GM18909 (cell line): Measurements from ENCODE around the gene FOXO6.

Experiments
- ATAC-seq: cut with Tn5 transposase; IDR thresholded peaks from one replicate; pipeline ENCODE4 v1.9.1; 2021; ENCODE audit warnings: mild to moderate bottlenecking; ENCODE audit not compliant: unreplicated experiment, poor library complexity

Gene FOXO6

DNA sequence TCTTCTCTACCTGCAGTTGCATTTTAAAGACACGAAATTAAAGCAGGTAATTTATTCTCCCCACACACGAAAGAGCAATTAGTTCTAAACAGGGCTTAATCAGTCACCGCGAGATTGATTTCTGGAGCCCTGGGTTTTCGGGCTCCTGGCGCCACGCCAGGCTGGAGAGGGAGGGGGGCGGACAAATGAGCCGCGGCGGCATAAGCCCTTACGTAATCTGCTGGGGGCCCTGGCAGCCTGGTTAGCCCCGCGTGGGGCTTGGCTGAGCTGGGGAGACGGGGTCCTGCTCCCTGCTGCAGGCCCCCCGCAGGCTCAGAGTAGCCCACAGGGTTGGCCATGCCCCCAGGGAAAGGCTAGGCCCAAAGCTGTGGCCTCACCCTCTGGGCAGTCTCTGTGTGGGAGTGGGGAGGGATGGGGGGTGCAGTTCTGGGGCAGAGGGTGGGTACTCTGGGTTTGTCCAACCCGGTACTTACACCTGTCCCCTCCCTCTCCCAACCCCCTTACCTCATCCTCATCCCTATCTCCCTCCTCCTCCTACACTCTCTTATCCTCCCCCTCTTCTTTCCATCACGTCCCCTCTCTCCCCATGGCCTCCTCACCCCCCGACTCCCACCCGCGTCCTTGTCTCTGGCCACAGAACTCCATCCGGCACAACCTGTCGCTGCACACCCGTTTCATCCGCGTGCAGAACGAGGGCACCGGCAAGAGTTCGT, 19.9 kb downstream of the FOXO6 start:
- ATAC-seq: no peak

DNA sequence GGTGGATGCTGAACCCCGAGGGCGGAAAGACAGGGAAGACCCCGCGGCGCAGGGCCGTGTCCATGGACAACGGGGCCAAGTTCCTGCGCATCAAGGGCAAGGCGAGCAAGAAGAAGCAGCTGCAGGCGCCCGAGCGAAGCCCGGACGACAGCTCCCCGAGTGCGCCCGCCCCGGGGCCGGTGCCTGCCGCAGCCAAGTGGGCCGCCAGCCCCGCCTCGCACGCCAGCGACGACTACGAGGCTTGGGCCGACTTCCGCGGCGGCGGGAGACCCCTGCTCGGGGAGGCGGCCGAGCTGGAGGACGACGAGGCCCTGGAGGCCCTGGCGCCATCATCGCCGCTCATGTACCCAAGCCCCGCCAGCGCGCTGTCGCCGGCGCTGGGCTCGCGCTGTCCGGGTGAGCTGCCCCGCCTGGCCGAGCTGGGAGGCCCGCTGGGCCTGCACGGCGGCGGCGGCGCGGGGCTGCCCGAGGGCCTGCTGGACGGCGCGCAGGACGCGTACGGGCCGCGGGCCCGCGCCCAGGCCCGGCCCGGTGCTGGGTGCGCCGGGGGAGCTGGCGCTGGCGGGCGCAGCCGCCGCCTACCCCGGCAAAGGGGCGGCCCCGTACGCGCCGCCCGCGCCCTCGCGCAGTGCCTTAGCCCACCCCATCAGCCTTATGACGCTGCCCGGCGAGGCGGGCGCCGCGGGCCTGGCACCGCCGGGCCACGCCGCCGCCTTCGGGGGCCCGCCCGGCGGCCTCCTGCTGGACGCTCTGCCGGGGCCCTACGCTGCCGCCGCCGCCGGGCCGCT, 20.7 kb downstream of the FOXO6 start:
- no peak for ATAC-seq

DNA sequence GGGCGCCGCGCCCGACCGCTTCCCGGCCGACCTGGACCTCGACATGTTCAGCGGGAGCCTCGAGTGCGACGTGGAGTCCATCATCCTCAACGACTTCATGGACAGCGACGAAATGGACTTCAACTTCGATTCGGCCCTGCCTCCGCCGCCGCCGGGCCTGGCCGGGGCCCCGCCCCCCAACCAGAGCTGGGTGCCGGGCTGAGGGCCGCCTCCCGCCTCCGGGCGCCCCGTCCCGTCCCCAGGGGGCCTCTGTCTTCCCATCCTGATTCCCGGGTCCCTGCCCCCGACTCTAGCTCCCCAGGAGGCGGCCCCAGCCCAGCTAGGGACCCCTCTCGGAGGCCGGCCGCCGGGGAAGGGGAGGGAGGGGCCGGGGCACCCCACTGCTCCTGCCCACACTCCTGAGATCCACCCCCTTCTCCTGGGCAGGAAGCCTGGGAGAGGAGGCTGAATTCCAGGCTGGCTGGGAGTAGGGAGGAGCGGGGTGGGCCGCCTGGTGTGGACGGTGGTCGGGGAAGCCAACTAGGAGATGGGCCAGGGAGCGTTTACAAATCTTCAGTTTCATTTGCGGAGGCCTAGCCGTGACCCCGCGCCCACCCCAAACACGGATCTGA, 21.4 kb downstream of the FOXO6 start:
- ATAC-seq: no peak

DNA sequence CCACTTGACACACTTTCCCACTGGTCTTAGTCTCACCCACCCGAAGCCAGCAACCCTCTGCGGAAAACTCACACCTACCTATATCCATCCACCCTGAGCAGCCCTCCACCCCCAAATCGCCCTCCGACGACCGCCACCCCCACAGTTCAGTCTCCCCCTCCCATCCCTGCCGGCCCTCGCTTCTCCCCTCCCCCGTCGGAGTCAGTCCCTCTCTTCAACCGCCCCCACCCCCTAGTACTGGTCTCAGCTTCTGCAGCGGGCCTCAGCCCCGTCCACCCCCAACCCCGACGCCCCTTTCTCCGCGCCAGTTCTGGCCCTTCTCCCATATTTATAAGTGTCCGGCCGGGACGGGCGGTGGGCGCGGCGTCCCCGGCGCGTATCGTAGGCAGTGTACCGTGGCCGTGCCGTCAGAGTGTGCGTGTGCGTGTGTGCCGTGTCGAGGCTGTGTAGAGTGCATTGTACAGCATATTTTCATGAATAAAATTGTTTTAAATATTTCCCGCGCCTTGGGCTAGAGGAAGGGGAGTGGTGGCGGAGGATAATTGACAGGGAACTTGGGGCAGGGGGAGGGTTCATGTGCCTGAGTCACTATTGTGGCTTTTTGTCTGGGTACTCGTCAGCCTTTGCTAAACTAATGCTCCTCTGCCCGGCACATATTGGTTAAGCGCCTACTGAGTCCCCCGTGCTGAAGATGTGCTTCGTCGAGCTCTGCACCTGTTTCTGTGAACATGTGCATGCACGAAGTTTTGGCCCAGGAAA, 22.0 kb downstream of the FOXO6 start:
- ATAC-seq: no peak

DNA sequence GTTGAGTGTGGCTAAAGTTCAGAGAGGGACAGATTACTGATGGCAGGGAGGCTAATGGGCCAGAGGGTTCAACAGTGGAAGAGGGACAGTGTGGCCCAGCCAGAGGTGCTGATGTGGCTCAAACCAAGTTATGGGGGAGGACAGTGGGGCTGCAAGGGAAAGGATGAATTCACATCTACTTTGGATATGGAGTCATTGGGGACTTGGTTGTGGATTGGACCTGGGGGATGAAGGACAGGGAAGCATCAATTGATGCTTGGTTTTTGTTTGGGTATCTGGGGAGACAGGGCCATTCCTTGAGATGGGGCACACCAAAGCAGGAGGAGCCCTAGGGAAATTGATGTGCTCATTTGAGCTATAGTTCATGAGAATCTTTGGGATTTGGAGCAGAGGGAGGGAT, 23.3 kb downstream of the FOXO6 start:
- ATAC-seq: no peak

DNA sequence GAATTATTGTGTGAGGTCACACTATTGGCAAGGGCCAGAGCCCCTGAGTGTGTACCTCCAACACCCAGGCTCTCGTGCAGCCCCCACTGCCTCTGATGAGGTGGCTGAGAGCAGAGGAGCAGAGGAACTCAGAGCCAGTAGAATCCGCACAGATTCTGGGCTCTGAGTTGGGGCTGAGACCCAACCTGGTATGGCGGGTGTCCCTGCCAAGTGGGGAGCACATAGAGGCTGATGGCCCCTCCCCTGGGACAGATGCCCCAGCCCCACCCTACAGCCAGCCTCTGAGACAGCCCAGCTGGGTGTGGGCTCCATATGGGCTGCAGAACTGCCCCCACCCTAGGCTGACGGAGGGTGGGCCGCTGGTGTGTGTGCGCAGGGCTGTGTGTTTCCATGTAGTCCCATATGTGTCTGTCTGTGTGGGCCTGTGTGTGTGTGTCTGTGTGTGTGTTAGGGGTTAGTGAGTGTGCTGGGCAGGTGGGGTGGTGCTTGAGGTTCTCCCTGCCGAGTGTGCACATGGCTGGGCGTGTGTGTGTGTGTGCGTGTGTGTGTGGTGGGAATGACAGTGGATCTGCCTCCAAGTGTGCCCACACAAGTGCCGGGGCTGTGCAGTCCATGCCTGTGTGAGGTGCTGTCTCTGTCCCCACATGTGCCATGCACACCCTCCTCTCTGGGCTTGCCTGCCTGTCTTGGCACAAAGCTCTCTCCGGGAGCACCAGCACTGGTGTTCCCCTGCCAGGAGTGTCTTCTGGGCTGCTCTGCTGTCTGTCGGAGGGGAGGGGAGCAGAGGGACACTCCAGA, 24.4 kb downstream of the FOXO6 start:
- ATAC-seq: no peak

DNA sequence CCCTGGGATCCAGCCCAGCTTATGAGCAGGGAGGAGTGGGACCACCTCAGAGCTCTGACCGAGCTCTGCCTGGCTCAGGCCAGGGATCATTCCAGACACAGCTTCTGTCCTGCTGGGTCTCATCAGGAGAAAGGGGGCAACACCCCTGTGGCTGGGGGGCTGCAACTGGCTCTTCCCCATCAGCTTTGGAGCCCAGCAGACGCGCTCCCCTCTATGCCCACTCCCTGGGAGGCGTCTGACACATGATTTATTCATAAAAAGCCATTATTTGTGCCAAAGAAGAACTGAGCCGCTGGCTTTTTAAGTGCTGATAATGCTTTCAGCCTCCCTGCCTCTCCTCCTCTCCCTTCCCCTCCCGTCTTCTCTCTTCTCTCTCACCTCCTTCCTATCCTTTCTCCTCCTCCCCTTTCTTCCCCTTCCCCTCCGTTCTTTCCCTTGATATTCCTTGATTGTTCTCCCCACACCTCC, 25.0 kb downstream of the FOXO6 start:
- no peak for ATAC-seq

DNA sequence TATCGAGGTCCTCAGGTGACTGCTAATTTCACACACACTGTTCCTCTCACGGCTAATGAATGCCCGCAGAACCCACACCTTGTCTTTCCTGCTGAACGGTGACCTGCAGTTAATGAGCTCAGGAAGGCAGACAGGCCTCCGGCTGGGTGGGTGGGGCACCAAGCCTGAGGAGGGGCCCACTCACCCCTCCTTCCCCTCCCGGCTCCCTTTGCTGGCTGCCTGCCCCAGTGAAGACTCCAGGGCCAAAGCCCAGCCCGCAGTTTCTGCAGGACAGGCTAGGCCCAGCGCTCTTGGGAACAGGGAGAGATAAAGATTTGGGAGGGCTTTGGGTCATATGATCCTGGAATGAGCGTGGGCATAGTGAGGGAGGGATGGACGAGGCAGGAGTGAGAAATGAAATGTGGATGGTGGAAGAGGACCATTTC, 26.4 kb downstream of the FOXO6 start:
- no peak for ATAC-seq

DNA sequence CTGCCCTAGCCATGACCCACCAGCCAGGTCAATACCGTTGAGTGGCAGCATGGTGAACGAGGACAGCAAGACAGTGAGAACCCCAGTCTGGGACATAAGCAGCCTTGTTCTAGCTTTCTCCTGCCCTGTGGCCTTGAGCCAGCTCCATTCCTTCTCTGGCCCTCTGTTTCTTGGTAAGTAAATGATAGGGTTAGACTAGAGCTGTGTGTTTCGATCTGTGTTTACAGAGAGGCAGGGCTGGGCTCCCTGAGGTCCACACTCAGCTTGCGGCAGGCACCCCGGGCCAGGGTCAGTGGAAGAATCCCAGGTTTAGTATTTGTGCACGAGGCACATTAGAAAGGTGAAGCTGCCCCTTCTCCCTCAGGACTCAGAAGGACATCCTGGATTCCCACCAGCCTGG, 27.3 kb downstream of the FOXO6 start:
- ATAC-seq: no peak

DNA sequence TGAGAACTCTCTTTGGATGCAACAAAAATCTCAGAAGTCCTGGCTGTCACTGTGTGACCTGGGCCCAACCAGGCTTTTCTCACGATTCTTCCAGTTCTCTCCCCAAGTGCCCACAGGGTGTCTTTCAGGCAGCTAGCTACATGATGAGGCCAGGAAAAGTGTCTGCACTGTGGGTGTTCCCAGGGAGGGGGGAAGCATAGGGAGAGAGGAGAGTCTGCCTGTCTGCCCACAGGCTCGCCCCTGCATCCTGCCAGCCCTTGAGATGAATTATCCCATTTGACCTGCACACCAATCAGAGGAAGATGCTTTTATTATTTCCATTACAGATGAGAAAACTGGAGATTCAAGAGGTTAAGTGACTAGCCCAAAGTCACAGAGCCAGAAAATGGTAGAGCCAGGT, 27.8 kb downstream of the FOXO6 start:
- ATAC-seq: no peak

DNA sequence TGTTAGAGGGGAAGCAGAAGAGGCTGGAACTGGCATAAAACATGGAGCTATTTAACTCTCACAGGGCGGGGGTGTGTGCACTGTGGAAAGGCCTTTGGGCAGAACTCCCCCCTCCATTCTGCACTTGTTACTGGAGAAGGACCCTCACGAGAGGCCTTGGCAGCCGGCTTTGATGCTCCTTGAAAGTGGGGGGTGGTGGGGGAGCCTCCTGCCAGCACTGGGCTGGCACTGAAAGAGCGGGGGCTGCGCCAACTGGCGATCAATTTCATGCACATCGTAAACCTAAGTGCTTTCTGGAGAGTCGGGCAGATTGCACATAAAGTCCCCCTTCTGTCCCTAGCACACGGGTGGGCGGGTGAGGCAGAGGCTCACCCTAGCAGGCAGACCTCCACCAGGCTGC, 28.9 kb downstream of the FOXO6 start:
- no peak for ATAC-seq

DNA sequence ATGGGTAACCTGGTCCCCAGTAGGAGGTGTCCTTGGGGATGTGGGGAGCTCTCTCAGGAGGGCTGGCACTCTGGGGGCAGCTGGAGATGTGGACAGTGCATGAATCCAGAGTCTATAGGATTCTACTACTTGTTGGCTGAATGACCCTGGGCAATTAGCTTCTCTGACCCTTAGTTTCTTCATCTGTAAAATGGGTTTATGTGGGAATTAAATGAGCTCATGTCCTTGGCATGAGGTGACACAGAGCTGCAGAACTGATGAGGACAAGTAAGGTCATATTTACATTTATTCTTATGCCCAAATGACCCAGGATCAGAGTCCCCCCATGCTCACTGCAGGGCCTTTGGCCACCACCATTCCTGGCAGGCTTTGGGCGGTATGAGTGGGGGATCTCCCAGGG, 29.3 kb downstream of the FOXO6 start:
- ATAC-seq: no peak

DNA sequence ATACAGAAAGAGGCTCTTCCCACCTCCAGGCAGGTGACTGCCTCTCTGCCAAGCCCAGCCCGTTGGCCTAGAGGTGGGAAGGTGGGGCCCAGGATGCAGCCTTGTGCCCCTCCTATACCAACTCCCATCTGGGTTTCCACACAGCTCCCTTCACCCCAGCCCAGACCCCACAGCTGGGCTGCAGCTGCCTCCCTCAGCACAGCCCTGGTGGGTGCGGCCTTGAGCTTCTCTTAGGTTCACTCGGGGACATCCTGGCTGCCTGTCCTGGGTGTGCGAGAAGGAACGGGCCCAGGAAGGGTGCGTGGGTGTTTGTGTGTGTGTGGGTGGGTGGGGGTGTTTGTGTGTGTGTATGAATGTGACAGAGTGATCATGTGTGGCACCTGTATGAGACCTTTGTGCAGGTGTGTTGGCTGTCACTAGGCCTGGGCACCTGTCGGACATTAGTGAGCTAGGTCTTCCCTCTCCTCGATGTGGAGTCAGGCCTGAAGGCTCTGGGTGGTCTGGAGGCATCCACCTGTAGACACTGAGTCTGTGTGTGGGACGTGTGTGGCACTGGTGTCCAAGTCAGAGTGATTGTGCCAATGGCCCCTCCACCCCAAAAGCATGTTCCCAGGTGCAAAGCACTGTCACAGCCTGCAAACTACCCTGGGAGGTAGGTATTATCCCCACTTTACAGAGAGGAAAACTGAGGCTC, 30.7 kb downstream of the FOXO6 start:
- ATAC-seq: no peak

DNA sequence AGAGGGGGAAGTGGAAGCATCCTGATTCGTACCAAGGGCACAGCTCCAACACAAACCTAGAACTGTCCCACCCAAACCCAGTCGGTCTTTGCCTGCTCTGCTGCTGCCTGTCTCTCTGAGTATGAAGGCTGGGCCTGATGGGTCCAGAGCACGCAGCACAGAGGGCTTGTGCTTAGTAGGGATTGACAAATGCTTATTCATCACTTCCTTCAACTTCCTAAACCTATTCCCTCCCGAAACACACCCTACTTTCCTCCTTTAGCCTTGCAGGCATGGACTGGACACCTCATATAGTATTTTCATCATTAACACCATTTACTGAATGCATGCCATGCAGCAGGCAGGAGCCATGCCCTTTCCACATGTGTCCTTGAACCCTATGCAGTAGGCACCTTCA, 31.3 kb downstream of the FOXO6 start:
- ATAC-seq: no peak

DNA sequence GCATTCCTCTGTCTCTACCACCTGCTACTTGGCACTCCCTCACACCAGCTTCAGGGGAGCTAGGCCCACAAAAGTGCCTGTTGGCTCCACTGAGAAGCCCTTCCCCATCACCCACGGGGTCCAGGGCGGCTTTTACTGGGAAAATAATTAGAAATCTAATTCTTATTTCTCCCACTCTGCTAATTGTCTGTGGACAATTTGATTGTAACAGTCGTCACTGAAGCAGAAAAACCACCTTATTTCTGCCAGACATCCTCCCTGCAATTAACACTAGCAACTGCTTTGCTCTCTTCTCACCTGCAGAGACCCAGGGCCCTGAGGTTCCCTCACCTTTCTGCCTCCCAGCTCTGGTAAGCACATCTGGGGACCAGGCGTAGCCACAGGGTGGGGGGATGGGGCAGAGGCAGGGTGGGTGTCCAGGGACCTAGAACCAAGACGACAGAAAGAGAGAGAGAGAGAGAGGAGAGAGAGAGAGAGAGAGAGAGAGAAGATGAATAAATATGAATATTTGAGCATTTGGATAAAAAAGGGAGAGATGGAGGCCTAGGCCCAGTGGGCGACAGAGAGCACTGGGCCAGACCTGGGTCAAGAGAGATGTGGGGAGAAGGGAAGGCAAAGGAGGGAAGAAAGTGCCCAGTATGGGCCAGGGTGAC, 32.6 kb downstream of the FOXO6 start:
- ATAC-seq: no peak

DNA sequence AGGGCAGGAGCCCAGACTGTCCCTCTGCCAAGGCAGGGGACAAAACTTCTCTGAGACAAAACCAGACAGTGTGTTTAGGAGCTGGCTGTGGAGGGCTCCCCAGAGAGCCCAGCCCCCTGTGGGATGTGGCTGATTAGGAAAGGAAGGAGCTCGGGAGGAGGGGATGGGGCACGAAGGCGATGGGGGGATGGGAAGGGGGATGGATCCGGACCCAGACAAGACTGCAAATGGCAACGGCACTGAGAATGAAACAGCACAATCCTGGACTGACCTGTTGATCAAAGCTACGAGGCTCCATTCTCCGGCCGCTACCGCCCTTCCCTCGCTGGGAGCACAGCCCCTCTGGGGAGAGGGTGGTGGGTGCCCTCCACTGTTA, 33.1 kb downstream of the FOXO6 start:
- no peak for ATAC-seq

DNA sequence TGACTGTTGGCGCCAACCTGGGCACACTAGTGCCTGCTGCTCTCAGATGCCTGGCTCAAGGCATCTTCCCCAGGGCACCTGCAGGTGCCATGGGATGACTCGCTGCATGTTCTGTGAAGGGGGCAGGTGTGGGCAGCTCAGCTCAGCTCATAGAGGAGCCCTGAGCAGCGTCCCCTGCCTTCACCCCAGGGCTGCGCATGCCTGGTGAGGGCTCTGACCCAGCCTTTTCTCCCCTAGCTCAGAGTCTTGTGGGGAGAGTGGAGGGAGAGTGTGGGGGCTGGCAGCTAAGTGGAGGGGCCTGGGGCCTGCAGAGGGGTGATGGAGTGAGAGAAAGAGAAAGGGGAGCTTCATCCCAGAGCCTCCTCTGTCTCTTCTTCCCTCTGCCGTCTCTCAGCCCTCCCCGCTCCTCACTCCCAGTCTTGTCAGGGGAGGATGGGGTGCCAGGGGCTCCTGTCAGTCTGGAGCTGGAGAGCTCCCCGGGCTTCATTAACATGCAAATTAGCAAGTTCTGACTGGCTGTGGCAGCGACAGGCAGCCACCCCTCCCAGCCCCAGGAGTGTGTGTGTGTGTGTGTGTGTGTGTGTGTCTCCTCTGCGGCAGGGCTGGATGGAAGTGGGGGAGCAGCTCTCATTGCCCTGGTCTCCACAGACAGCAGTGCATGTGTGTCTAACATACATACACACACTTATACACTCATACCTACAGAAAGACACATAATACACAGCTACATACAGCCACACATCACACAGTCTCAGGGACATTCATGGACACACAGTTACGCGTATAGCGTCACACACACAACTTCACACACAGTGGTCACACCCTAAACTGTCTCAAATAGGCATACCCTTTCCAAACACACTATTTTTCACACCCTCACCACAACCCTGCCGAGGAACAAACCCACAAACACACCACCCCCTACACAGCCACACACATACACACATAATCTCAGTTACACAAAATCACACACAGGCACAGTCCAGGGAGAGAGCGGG, 34.0 kb downstream of the FOXO6 start:
- ATAC-seq: no peak

DNA sequence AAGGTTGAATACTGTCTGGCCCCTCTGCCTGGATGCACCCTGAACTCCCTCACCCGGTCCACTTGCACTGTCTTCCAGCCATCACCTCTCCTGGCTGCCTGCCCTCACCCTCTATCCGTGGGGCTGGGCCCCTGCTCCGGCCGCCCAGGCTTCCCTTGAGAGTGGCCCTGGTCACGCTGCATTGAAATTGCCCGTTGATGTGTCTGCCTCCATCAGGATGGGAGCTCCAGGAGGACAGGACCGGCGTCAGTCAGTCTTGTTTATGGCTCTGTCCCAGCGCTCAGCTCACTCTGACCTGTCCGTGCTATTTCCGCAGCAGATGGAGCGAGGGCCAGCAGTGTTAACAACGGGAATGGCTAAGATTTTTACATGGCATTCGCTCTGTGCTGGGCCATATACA, 34.9 kb downstream of the FOXO6 start:
- ATAC-seq: no peak
